HG02870 (cell line): ENCODE measurements around the gene GRIK1.

Experiments
- ATAC-seq: cut with Tn5 transposase; IDR thresholded peaks from one replicate; pipeline ENCODE4 v1.9.1; 2021; ENCODE audit warnings: mild to moderate bottlenecking, moderate library complexity; ENCODE audit not compliant: unreplicated experiment

Gene GRIK1

DNA sequence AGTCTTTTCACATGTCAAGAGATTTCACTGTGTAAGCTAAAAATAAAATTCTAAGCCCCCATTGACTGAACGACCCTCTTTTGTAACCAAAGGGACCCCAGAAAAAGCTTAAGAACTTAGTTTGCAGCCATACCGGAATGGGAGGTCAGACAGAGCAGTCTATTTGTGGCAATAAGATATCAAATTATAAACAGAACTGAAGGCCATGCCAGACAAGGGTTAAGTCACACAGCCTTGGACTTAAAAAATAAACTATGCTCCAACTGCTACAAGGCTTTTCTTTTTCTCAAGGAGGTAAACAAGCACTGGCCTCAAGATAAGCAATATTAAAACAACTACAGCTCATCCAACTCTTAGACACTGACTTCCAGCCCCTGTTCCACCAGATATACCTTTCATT lies 384.2 kb downstream of the GRIK1 start:
- ATAC-seq: no peak

DNA sequence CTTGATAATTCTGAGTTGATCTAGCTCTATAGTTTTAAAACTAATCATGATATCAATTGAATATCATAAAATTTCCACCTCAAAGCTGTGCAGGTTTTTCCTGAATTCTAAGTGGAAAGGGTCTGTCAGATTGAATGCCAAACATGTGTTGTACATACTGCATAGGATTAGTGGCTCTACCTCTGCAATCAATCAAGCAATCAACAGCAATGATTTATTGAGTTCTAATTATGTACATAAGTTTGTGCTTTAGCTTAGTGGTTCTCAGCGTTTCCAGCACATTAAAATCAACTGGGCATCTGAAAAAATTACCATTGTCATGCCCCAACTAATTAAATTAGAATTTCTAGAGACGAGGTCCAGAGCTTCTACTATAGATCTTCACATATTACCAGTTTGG lies 389.6 kb downstream of the GRIK1 start:
- no peak for ATAC-seq

- ATAC-seq: no peak
These were observed 390.2 kb downstream of the GRIK1 start for GRCh38 chr21:29549614-29550013.

- ATAC-seq: no peak
These were observed 391.8 kb downstream of the GRIK1 start for GRCh38 chr21:29547998-29548397.

- ATAC-seq: no peak
These were observed 393.7 kb downstream of the GRIK1 start for GRCh38 chr21:29546071-29546470.

DNA sequence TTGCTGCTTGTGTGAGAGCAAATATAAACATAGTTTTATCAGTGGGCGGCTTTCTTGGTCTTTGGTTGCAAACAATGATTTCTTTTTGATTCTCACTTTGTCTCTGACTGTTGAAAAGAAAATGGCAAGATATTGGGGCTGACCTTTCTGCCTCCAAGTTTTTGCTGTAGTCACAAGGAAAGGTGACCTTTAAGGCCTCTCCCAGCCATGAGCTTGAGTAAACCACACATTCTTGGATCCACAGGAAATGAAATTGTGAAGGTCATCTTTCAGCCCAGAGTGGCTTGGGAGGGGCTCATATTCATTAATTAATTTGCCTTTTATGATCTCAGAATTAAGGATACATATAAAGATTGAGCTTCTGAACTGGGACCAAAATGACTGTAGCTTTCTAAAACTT lies 399.5 kb downstream of the GRIK1 start:
- no peak for ATAC-seq

DNA sequence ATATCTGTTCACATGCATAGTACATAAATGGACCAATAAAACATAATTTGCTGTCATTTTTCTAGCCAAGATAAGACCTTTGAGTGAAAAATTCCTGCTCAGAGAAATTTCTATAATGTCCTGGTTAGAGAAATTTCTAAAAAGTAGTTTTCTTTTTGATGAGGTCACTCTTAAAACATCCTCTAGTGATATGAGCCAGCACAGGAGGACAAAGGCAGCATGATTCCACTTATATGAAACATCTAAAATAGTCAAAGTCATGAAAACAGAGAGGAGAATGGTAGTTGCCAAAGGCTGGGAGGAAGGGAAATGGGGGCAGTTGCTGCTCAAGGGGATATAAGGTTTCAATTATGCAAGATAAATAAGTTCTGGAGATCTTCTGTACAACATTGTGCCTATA lies 401.7 kb downstream of the GRIK1 start:
- no peak for ATAC-seq

GRCh38 chr21:29534448-29534847 lies 405.3 kb downstream of the GRIK1 start:
- ATAC-seq: no peak

- ATAC-seq: no peak
These were observed 410.7 kb downstream of the GRIK1 start for GRCh38 chr21:29529139-29529538.

- ATAC-seq: no peak
These were observed 413.3 kb downstream of the GRIK1 start for GRCh38 chr21:29526545-29526944.

DNA sequence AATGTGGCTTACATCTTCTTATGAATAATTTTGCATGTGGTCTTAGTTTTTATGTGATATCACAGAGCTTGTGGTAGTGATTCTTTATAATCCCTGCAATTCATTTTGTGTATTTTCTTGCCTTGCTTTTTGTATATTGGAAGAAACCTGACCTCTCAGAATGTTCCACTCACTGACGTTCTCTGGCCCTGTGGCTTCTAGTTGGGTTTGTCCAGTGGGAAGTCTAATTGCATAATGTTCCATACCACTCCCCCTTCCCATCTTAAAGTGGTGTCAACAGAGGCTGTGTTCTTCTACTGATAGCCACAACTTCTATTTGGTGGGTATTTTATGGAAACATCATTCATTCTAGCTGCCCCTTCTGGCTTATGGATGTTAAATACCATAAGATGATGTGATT lies 415.7 kb downstream of the GRIK1 start:
- ATAC-seq: no peak

DNA sequence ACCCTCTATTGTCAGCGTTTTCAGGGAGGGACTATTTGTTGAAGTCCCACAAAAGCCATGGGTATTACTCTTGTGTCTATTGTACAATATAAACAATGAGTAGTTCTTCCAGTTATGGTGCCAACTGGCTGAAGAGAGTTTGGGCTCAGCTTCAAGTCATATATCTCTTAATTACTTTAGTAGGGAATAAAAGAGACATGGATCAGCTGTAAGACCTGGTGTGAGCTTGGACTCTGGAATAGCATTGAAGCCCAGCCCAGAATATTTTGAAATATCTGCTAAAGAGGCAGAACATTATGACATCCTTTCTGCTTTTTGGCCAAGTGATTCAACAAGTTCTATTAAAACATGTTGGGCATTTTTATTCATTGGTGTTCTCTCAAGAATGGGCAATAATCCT lies 416.1 kb downstream of the GRIK1 start:
- no peak for ATAC-seq

GRCh38 chr21:29521872-29522271 lies 417.9 kb downstream of the GRIK1 start:
- ATAC-seq: no peak

DNA sequence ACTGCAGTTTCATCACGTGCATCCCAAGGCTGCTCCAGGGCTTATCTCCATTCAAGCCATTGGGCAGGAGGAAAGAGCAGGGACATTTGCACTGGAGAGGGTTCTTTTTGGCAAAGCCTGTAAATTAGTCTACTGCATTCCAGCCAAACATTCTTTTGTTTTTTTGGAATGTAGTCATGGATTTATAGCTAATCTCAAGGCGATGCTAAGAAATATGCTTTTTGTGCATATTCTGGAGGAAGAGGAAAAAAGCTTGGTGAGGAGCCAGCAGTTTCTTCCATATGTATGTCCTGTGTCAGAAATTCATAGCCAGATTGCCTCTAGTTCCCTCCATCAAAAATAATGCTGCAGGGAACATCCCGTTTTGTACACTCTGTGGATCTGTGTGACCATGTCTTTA lies 419.6 kb downstream of the GRIK1 start:
- no peak for ATAC-seq

DNA sequence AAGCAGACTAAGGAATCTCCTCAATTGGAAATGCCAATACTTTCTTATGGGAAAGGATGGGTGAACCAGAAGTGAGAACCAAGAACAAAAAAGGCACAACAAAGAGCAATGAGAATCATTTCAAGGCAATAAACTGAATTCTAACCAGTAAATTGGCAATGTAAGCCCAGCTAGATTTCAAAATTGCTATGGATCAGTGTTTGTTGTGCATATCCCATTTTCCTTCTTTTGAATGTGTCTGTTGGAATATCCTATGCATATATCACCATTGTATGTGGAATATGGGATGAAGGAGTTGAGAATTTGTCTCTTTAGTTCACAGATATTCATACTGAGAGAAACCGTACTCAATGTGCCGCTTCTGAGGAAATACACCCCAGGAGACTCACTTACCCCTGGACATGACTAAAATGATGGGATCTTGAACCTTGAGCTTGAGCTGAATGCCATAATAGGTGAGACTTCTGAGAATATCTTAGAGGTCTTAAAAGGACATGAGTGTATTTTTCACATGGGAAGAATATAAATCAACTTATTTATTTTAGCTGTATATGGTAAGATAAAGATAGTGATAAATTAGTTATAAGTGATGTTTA lies 425.0 kb downstream of the GRIK1 start:
- ATAC-seq: no peak

DNA sequence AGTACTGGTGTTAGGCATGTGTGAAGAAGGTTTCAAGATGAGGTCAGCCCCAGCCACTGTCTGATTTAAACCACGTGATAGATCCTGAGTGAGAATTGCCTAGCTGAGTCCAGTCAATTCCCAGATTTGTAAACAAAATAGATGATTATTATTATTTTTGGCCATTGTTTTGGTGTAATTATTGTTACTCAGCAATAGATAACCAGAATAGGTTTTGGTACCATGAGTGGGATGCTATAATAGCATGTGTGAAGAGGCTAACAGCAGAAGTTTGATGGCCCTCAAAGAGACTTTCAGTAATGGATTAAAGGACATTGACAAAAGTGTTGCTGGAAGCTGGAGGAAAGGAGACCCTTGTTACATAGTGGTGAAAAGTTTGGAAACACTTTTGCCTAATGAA lies 426.3 kb downstream of the GRIK1 start:
- ATAC-seq: no peak

DNA sequence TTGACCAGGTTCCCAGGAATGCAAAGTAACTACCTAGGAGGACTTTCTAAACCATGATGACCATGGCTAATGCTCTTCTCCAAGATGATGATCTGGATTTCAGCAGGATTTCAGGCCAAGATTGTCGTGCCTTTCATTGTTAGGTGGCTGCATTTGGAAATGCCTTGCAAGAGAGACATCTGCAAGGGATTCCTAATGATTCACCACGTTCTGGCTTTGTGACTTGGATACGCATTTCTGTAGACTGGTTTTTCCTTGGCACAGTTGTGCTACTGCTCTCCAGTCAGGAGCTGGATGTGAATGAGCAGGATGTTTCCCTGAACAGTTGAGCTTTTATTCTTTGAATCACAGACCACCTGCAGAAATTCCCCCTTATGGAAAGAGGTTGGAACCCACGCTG lies 428.7 kb downstream of the GRIK1 start:
- no peak for ATAC-seq

DNA sequence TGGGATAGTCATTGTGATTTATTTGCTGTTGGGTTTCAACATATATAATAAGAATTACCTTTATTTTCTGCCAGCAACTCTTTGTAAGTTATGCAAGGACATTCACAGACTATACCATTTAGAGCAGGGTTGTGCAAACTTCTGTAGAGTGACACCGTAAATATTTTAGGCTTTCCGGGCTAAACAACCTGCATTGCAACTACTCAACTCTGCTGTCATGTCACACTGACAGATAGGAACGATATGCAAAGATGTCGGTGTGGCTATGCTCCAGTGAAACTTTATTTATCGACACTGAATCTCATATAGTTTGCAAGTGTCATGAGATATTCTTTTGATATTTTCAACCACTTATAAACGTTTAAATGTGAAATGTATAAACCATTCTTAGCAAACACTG lies 430.7 kb downstream of the GRIK1 start:
- ATAC-seq: no peak

DNA sequence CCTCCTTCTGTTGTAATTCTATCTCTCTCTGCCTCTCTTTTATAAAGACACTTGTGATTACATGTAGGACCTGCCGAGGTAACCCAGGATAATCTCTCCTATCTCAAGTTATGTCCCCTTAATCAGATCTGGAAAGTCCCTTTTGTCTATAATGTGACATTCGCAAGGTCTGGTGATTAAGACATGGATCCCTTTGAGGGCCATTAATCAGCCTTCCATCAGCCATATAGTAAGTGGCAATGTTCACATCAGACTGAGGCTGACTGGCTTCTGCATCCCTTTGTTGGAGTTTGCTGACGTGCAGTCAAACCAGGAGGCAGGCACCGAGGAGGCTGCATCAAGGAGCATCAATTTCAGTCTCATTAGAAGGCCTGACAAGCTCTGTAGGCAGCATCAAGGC lies 431.5 kb downstream of the GRIK1 start:
- no peak for ATAC-seq

DNA sequence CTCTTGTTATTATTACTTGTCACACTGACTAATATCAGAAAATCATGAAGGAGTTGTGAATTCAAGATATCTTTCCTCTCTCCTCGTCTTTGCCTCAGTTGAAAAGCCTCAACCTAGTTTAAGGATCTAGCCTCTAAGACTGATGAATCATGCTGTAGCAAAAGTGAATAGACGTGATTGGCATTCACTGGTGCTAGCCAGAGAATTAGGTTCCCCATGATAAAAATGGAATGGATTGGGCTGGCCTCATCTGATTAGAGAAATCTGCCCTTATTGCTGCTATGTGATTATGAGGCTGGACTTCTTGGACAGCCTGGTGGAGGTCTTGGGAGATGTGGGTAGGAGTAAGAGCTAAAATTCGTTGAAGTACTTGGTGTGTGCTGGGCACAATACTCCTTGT lies 432.8 kb downstream of the GRIK1 start:
- ATAC-seq: no peak

DNA sequence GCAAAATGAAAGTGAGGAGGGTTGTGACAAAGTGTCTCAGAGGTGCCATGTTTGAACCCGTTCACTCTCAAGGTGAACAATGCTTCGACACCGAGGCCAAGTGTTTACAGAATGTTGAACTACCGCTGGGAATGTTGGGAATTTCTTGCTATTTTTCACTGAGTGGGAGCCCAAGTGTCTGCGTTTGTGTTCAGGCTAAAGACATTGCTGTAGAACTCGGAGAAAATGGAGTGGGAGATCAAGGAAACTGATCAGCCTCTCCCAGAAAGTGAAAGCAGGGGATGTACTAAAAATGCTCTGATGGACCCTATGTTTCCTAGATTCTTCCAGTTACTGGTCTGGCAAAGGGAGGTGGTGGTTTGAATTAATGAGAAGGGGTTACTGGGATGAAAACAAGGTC lies 433.6 kb downstream of the GRIK1 start:
- no peak for ATAC-seq

DNA sequence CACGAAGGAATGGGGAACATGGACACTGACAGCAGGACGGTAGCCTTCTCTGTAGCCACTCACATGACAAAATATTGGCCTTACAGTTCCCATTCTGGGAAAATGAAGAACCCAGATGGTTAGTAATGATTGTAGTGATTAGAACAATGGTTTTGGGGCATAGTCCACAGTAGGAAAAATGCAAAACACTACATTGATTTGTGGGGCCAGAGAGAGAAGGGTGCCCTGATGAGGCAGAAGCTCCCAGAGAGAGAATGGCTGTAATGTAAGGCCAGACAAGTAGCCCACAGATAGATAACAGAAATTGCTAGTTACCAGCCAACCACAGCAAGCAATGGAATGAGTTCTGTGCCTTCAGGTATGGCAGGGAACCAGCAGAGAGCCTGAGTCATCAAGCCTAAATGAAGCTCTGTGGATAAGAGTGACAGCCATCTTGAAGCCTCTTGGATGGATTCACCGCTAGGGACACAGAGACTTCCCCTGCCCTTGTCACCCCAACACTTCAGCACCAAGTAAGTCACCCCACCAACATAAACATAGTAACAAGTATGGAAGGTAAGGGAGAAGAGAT lies 435.0 kb downstream of the GRIK1 start:
- ATAC-seq: no peak

- no peak for ATAC-seq
These were observed 438.3 kb downstream of the GRIK1 start for GRCh38 chr21:29501451-29501850.
